Measurements from ENCODE around the gene HAUS3.

HAUS3 gene

GRCh38 chr4:2241410-2242353 lies at the start of gene HAUS3, which contains the start of gene POLN:
TSS of gene HAUS3 (minus strand) at chr4:2242121. CDS start at chr4:2240946, 1,175 bp downstream.
TSS of gene POLN (minus strand) at chr4:2242121. CDS start at chr4:2229231, 12,890 bp downstream.
- peak; percentile 100 for DNase-seq (ENCODE audit: low spot score)

- DNase-seq (ENCODE audit: low spot score), result no peak
These were observed 49.2 kb upstream of the HAUS3 start for GRCh38 chr4:2290974-2291704.

- no peak for DNase-seq (ENCODE audit: low spot score)
These were observed 48.6 kb upstream of the HAUS3 start for GRCh38 chr4:2290488-2290887.

- DNase-seq (ENCODE audit: low spot score), result no peak
These were observed 48.0 kb upstream of the HAUS3 start for GRCh38 chr4:2289955-2290333.

GRCh38 chr4:2289311-2289954 lies 47.5 kb upstream of the HAUS3 start:
- DNase-seq (ENCODE audit: low spot score), result no peak

GRCh38 chr4:2288051-2288541 lies 46.2 kb upstream of the HAUS3 start:
- DNase-seq (ENCODE audit: low spot score), result no peak

- DNase-seq (ENCODE audit: low spot score), result no peak
These were observed 45.6 kb upstream of the HAUS3 start for GRCh38 chr4:2287594-2287915.

GRCh38 chr4:2286904-2287593 lies 45.1 kb upstream of the HAUS3 start:
- DNase-seq (ENCODE audit: low spot score), result no peak

- DNase-seq (ENCODE audit: low spot score), result no peak
These were observed 43.9 kb upstream of the HAUS3 start for GRCh38 chr4:2285613-2286381.

GRCh38 chr4:2284934-2285612 lies 43.2 kb upstream of the HAUS3 start:
- DNase-seq (ENCODE audit: low spot score), result no peak

- no peak for DNase-seq (ENCODE audit: low spot score)
These were observed 42.4 kb upstream of the HAUS3 start for GRCh38 chr4:2284161-2284933.

GRCh38 chr4:2283199-2283711 lies 41.3 kb upstream of the HAUS3 start:
- no peak for DNase-seq (ENCODE audit: low spot score)

- DNase-seq (ENCODE audit: low spot score), result no peak
These were observed 39.8 kb upstream of the HAUS3 start for GRCh38 chr4:2281575-2282343.

- DNase-seq (ENCODE audit: low spot score), result no peak
These were observed 38.8 kb upstream of the HAUS3 start for GRCh38 chr4:2280531-2281300.

- DNase-seq (ENCODE audit: low spot score), result no peak
These were observed 36.0 kb upstream of the HAUS3 start for GRCh38 chr4:2277956-2278355.

GRCh38 chr4:2276581-2277325 lies 34.8 kb upstream of the HAUS3 start:
- DNase-seq (ENCODE audit: low spot score), result no peak

GRCh38 chr4:2275546-2276251 lies 33.8 kb upstream of the HAUS3 start:
- DNase-seq (ENCODE audit: low spot score), result no peak

Data from hematopoietic multipotent progenitor cell treated with erythropoietin and hydrocortisone succinate and interleukin-3 and kit ligand, for 17 days (in vitro differentiated cells).